ENCODE results near the gene LY6G5B.

DNA sequence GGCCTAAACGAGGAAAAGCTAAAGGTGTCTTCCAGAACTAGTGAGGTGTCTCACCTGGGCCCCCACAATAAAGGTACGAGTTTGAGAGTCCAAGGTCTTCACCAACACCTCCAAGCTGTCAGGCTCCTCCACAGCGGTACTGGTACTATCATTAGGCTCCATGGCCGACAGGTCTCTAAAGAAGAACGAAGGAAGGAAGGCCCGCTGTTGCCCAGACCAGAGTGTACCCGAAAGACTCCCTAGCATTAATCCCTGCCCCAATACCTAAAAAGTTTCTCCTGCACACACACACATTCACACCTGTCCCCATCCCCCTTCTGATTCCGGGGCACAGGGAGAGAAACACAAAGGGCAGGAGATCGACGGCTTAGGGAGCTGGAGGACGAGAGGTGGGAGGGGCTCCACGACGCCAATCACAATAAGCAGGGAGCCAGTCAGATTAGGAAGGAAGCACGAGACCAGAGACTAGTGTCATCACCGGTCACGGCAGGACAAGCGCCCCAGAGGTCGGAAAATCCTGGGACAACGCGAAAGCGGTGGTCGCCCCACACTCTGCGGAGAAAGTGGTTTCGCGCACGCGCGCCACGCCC is 18.1 kb upstream of the LY6G5B start:
- TF ChIP-seq EZH2 (IDR thresholded peaks at IDR 0.05; ENCODE audit: low read length, unreplicated experiment) (no peak), CTCF (conservative IDR thresholded peaks at IDR 0.05; ENCODE audit: low read depth, low read length) (no peak), EZH2phosphoT487 (IDR thresholded peaks at IDR 0.05; ENCODE audit: borderline replicate concordance, low read length) (no peak)

Measured in PC-3 (cell line).